GM19099 (cell line): ENCODE results near the gene BNC2.

ENCODE experiments used
- POLR2A ChIP-seq: IDR thresholded peaks from 3 replicates; pipeline ENCODE4 v1.6.1; 2011; ENCODE audit warnings: low read depth; ENCODE audit not compliant: insufficient read length; ENCODE audit errors: extremely low read depth

The BNC2 gene

DNA sequence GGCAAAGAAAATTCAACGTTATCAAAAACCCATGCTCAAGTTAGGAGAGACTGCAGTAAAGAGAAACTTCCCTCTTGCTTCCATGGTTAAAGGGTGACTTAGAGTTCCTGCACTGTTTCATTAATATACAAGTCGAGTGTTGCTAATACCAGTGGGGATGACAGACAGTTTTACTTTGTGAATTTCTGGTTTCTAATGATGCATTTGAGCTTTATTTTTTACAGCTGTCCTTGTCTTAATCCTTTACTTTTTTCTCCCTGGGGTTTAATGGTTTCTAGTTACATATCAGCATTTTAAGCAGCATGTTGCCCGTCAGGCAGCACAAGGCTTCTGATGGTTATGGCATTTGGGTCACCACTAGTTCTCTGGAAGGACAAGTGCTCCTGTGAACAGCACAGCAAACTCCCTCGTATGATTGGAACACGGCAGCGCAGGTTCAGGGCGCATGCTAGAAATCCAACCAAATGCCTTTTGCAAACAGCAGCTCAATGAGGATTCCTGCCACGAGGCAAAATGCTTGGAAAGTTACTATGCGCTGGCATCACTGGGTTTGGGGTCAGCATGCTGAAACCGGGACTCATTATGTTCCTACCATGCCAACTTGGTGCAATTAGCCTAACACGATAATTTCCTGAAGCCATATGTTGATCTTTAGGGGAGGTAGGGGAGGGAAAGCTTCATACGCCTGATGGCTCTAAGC lies 463.8 kb downstream of the BNC2 start:
- no peak for TF ChIP-seq POLR2A

GRCh38 chr9:16405421-16405820 lies 465.0 kb downstream of the BNC2 start:
- TF ChIP-seq POLR2A, result no peak

DNA sequence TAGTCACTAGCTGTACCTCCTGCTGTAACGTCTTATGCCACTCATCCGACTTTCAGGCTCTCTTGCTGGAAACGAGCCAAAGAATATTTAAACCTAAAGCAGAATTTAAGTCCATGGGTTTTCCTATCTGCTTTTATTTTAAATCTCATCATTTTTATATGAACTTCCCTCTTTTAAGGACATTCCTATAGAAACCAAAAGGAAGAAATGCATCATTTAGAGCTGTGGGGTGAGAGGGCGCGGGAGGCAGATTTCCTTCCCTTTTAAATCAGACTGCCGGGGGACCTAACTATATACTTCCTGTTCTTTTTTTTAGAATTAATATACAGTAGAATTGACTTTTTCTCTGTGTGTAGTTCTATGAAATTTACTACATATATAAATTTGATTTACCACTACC lies 468.8 kb downstream of the BNC2 start:
- no peak for TF ChIP-seq POLR2A

DNA sequence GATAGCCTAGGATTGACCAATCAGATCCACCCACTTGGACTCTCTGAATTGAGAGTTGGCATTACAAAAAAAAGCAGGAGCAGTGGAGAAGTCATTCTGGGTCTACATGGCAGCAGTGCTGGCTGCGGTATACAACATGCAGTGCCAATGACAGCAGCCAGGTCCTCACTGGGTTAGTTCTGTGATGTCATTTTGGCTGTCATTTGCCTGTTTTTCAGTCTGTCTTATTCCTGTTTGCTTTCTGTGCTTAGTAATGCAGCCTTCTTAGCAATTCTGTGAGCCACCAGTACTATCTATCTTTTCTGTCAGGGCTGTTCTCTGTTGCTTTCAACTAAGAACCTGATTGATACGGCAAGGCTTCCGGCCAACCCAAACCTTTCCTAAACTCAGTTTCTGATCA lies 471.8 kb downstream of the BNC2 start:
- no peak for TF ChIP-seq POLR2A

GRCh38 chr9:16396389-16396788 lies 474.1 kb downstream of the BNC2 start:
- no peak for TF ChIP-seq POLR2A

DNA sequence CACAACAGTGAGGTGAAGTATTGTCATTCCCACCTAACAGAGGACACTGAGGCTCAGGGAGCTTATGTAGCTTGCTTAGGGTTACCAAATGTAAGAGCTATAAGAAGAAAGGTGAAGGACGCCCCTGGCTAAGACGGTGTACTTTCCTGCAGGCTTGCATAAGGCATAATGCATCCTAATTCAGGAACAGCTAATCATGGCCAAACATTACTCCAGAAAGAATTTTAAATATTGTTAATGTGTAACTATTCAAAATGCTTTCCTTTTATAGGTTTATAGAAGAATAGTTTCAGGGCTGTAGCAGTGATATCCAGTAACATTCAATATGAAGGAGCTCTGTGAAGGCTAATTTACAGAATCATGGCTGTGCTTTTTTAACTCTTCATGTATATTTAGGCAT lies 479.1 kb downstream of the BNC2 start:
- no peak for TF ChIP-seq POLR2A

GRCh38 chr9:16387382-16387781 lies 483.1 kb downstream of the BNC2 start:
- TF ChIP-seq POLR2A, result no peak

DNA sequence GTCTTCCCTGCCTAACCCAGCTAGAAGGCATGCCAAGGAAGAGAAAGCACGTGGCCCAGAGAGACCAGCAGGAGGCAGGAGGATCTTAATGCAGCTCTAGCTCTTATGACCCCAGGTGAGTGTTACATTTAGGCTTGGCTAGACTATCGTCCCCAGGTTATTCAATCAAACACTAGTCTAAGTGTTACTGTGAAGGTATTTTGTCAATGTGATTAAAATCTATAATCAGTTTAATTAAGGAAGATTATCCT lies 483.7 kb downstream of the BNC2 start:
- no peak for TF ChIP-seq POLR2A

DNA sequence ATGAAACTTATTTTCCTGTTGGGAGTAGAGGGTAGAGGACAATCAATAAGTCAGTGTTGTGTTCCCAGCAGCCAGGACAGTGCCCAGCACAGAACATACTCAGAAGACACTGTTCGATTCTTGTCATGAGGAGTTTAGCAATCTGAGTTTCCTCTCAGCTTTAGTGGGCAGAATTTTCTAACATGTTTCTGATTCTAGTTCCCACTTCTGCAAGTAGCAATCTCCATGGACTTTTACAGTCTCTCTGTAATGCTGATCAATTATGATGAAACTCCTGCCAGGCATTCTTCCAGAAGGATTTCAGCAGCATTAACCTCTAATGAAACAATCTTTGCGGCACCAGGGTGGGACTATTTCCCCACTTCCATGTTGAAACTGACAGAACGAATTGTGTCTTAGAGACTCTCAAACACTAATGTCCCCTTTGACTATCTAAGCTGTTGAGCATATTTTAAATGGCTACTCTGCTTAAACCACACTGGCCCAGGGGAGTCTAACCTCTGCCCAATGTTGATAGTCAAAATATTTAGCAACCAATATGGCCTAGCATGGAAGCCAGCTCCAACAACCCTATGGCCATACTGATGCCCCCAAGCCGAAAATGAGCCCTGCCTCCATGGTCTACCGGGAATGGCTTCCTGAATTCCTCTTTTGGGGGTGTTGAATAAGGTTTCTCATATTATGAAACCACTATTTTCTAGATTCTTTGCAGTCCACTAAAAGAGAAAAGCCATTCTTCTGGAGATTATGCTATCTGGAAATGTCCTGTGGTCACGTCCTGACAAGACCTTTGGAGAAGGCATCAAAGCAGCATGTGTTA lies 484.3 kb downstream of the BNC2 start:
- no peak for TF ChIP-seq POLR2A

- TF ChIP-seq POLR2A, result no peak
These were observed 484.9 kb downstream of the BNC2 start for GRCh38 chr9:16385590-16385989.

GRCh38 chr9:16384993-16385392 lies 485.5 kb downstream of the BNC2 start:
- TF ChIP-seq POLR2A, result no peak

DNA sequence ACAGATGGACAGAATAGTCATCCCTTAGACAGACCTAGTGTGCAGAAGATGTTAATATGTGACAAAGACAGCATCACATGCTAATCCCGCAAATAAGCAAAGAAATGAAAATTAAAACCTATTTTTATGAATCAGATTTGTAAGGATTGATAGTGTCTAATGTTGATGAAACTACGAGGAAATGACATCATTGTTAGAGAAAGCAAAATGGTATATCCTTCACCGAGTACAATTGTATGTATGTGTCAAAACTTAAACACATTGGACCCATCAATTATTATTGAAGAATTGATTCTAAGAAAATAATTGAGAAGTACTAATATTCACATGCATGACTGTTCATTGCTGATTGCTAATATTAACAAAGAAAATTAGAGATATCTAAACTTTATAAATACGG lies 493.2 kb downstream of the BNC2 start:
- no peak for TF ChIP-seq POLR2A

GRCh38 chr9:16371306-16371705 lies 499.2 kb downstream of the BNC2 start:
- no peak for TF ChIP-seq POLR2A

GRCh38 chr9:16370647-16371046 lies 499.8 kb downstream of the BNC2 start:
- no peak for TF ChIP-seq POLR2A

GRCh38 chr9:16369427-16369826 lies 501.0 kb downstream of the BNC2 start:
- TF ChIP-seq POLR2A, result no peak

DNA sequence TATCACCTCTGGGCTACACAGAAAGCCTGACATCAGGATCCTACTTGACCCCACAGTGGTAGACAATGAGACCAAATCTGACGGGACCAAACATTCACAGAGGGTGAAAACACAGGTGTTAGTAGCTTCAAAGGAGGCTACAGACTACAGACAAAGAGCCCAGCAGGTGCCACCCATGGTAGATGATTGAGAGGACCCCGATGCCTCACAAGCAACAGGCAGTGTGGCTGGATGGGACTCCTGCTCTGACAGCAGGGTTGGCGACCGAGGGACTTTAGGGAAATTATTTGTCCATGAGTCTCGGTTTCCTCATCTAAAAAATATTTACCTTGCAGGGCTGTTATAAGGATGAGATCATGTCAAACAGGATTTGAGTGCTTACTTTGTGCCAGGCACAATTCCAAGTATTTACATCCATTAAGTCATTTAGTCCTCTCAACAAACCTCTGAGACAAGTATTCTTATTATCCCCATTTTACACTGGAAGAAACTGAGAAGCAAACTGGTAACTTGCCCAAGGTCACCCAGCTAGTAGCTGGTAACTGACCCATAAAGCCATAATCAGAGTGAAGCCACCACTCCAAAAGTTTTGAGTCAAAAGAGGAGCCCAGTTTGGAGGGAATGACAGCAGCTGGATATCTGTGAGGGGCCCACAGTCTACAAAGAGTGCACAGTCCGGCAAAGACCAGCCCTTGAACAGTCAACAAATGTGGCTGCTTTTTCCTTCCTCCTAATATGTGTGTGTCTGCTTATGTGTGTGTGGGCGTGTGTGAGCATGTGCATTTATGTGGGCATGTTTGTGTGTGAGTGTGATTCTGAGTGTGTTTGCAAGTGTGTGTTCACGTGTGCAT lies 502.0 kb downstream of the BNC2 start:
- no peak for TF ChIP-seq POLR2A
